UCSD-AML1 (cell line): ENCODE measurements around the gene BAZ1A.
"Not testable (repeated sequence)": the region's sequence is repeated elsewhere in the genome, so short reads cannot be mapped to it uniquely, and the experiment has no call there.

Source experiments
- DNase-seq: peaks from one replicate; lab custom pipeline; 2025; ENCODE audit not compliant: unreplicated experiment; lab: John Stamatoyannopoulos, UW

Gene BAZ1A

GRCh38 chr14:34792598-34792997 lies 82.6 kb downstream of the BAZ1A start:
- no peak for DNase-seq

DNA sequence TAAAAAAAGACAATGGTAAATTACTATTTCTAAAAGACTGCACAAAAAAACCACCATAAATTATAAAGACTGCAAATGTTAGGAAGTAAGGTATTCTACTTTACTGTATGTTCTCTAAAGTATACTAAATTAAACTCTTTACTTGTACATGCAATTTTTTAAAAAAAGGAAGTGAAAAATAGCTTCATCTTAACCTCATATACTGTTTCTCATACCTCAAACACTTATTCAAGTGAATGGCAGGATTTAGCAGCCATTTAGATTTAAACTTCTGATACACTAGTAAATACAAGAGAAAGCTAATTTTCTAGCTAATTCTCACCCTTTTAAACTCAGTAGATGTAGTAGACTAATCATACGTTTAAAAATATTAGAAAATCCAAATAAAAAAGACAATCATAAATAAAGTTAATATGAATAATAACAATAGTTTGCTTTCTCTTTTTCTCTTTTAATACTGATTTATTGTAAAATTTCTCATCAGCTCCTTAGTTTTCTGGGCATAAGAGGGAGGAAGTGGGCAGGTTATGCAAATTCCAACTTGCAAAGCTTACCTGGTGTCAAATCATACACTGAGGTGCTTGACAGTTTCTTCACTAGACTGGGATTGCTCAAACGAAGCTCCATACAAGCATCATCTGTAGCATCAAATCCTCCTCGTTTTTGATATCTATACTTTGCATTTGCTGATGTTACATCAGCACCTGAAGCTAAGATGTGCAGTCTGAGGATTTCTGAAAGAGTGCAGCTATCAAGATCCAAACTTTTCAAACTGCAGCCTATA lies 89.7 kb downstream of the BAZ1A start:
- DNase-seq, result no peak

GRCh38 chr14:34782031-34782430 lies 93.1 kb downstream of the BAZ1A start:
- no peak for DNase-seq

GRCh38 chr14:34781242-34781641 lies 93.9 kb downstream of the BAZ1A start:
- DNase-seq, result no peak

- no peak for DNase-seq
Observed at GRCh38 chr14:34780646-34781045, 94.5 kb downstream of the BAZ1A start.

GRCh38 chr14:34778744-34779143 lies 96.4 kb downstream of the BAZ1A start:
- no peak for DNase-seq

GRCh38 chr14:34776611-34777010 lies 98.5 kb downstream of the BAZ1A start:
- no peak for DNase-seq

DNA sequence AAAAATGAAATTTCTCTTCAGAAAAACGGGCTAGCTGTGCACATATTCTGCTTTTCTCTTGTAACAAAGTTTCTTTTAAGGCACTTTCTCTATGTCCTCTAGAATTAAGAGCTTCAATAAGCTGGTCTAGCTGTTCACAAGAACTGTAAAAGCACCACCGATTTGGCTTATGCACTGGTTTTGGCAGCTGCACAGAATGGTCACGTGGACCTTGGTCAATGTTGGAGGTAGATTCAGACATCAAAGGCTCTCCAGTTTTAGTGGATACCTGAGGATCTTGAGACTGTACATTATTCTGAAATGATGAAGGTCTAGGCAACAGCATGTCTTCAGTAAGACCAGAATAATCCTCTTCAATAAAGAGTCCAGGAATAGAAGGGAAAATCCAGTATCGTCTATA lies 99.2 kb downstream of the BAZ1A start:
- no peak for DNase-seq

- no peak for DNase-seq
Observed at GRCh38 chr14:34775342-34775741, 99.8 kb downstream of the BAZ1A start.

GRCh38 chr14:34770901-34771300 lies 104.3 kb downstream of the BAZ1A start:
- no peak for DNase-seq

DNA sequence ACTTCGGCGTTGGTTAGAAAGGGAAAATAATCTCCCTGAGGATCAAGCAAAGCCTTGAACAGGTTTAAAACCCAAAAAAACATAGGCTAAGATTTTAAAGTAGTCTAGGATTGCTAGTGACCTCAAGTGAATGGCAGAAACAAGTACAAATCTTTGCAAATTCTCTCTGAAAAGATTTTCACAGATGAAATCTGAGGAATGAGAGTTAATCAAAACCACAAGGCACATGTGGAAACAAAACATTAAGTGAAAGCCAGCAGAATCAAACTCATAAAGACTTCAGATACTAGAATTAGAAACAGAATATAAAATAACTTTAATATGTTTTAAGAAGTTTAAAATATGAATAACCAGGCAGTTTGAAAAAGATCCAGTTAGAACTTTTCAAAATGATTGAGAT lies 108.6 kb downstream of the BAZ1A start:
- no peak for DNase-seq

- no peak for DNase-seq
Observed at GRCh38 chr14:34766060-34766459, 109.1 kb downstream of the BAZ1A start.

DNA sequence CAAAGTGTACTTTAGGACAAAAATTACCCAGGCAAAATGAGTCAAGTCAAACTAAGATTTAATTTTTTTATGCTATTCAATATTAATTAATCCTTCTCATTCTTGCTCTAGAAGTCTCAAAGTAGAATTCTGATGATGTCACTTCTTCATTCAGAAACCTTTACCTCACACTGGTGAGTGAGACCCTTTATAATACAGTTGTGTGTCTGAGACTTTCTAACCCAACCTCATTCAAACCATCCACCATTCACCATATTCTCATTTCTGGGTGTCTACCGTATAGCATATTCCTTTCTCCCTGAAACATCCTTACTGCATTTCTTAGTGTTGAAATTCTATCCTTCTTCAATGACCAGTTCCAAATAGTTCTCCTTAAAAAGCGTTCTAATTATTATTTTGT lies 119.9 kb downstream of the BAZ1A start:
- DNase-seq, result no peak

DNA sequence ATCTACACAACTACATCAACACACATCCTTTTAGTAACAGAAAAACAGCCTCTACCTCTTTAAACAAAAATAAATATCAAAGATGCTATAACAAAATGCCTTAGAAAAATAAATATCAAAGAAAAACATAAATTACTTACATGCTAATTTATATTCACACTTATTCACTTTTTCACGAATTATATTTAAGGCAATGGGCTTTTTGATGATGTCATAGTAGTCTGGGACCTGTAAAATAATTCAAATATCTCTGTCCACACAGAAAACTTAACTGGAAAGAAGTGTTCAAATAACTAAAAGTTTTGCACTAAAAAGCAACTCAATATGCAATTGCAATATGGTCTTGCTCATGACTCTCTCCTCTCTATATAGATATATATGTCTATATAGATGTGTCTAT lies 120.5 kb downstream of the BAZ1A start:
- DNase-seq, result no peak

DNA sequence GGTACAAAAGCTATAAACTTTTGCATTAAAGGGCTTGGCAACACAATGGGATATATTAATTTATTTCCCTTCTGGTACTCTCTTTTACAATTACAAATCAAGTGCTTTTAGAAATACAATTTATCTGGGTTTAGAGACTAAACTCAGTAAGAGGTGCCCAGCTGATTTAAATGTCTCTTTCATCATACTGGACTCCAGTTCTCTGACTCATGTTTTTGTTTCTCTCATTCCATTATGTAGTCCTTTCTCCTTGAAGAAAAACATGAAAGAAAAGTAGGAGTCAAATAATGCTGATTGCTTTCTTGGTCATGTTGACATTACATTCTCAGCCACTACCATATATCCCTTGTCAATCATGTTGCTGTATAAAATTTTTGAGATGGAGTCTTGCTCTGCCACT lies 124.5 kb downstream of the BAZ1A start:
- DNase-seq, result no peak

DNA sequence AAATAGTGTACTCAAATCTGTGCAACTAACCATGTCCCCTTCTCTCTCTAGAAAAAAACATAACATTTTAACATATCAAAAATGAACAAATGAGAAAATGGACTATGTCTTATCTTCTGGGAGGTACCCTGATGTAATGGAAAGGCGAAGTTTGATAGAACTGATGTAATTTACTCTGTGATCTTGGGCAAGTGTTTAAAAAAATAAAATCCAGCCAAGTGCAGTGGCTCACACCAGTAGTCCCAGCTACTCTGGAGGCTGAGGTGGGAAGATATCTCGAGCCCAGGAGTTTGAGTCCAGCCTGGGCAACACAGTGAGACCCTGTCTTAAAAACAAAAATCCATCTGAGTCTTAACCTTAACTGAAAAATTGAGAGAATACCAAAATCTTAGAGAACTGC lies 124.9 kb downstream of the BAZ1A start:
- no peak for DNase-seq

- DNase-seq, result no peak
Observed at GRCh38 chr14:34749408-34749807, 125.8 kb downstream of the BAZ1A start.

- DNase-seq, result no peak
Observed at GRCh38 chr14:34742270-34743115, 132.7 kb downstream of the BAZ1A start.

- DNase-seq, result no peak
Observed at GRCh38 chr14:34741840-34742239, 133.3 kb downstream of the BAZ1A start.

- not testable (repeated sequence) for DNase-seq
Observed at GRCh38 chr14:34740139-34740538, 135.0 kb downstream of the BAZ1A start.

DNA sequence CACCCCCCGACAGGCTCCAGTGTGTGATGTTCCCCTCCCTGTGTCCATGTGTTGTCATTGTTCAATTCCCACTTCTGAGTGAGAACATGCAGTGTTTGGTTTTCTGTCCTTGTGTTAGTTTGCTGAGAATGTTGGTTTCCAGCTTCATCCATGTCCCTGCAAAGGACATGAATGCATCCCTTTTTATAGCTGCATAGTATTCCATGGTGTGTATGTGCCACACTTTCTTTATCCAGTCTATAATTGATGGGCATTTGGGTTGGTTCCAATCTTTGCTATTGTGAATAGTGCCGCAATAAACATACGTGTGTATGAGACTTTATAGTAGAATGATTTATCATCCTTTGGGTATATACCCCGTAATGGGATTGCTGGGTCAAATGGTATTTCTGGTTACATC lies 138.1 kb downstream of the BAZ1A start:
- DNase-seq, result not testable (repeated sequence)

- DNase-seq, result no peak
Observed at GRCh38 chr14:34733245-34733644, 141.9 kb downstream of the BAZ1A start.
